Neural crest cell (in vitro differentiated cells): ENCODE data around the gene BRAF. TPM values are rescaled to one million over a fixed set of nuclear protein-coding genes. Genes with fewer than 3 reads are reported as not detected.
"Not testable (repeated sequence)": the region's sequence is repeated elsewhere in the genome, so short reads cannot be mapped to it uniquely, and the experiment has no call there.

Source experiments
- DNase-seq: peaks from one replicate; pipeline ENCODE4 v3.0.0; 2021; ENCODE audit warnings: low read depth, mixed read lengths, low spot score
- H3K27ac Mint-ChIP-seq: one replicate; pipeline ENCODE4 v1.8.0; 2021; ENCODE audit warnings: mild to moderate bottlenecking, mixed read lengths; ENCODE audit not compliant: unreplicated experiment
- H3K27me3 Mint-ChIP-seq: 2 replicates; pipeline ENCODE4 v1.8.0; 2021; ENCODE audit warnings: low read depth, mild to moderate bottlenecking, mixed read lengths
- H3K36me3 Mint-ChIP-seq: 2 replicates; pipeline ENCODE4 v1.8.0; 2021; ENCODE audit warnings: low read depth, mild to moderate bottlenecking, mixed read lengths
- H3K4me1 Mint-ChIP-seq: 2 replicates; pipeline ENCODE4 v1.8.0; 2021; ENCODE audit warnings: mixed read lengths
- H3K4me3 Mint-ChIP-seq: one replicate; pipeline ENCODE4 v1.8.0; 2021; ENCODE audit warnings: mild to moderate bottlenecking, mixed read lengths
- H3K9me3 Mint-ChIP-seq: 2 replicates; pipeline ENCODE4 v1.8.0; 2021; ENCODE audit warnings: mixed read lengths
- total RNA-seq: library from RNA; stranded (reverse); gene quantifications from 2 replicates; pipeline ENCODE4 v1.2.1, GENCODE V29; 2021
- TF ChIP-seq, protein P1 (sequence below): fragments of 200-600 bp; sonication (generic); conservative IDR thresholded peaks from 2 replicates; pipeline ENCODE4 v1.5.0; 2021; ENCODE audit warnings: antibody characterized with exemption, mild to moderate bottlenecking

BRAF gene
- total RNA-seq, 1 donor from 2014 or later: 27.7 TPM

DNA sequence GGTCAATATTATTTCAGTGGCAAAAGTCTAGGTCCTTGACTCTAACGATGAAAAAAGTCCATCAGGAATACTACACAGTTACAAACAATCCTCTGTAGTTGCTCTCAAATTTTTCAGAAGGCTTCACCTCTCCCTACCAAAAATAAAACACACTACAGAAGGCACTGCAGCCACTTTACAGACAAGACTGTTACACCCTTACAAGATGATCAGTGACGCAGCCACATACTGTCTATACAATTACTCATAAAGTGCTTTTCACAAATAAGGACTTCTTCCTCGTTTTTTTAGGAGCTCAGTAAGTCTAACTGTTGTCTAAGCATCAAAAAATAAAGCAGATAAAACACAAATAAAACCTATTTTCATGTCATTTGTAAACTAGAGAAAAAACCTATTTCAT, 201.2 kb downstream of the BRAF start:
- Mint-ChIP-seq H3K4me1 (peaks cover 18% of the 10 kb centered on the region), H3K27ac (no peak overlapping the region), H3K36me3 (no peaks in the 10 kb centered on the region), H3K9me3 (no peaks in the 10 kb centered on the region), H3K27me3 (no peaks in the 10 kb centered on the region), H3K4me3 (no peak overlapping the region)
- TF ChIP-seq, protein P1, sequence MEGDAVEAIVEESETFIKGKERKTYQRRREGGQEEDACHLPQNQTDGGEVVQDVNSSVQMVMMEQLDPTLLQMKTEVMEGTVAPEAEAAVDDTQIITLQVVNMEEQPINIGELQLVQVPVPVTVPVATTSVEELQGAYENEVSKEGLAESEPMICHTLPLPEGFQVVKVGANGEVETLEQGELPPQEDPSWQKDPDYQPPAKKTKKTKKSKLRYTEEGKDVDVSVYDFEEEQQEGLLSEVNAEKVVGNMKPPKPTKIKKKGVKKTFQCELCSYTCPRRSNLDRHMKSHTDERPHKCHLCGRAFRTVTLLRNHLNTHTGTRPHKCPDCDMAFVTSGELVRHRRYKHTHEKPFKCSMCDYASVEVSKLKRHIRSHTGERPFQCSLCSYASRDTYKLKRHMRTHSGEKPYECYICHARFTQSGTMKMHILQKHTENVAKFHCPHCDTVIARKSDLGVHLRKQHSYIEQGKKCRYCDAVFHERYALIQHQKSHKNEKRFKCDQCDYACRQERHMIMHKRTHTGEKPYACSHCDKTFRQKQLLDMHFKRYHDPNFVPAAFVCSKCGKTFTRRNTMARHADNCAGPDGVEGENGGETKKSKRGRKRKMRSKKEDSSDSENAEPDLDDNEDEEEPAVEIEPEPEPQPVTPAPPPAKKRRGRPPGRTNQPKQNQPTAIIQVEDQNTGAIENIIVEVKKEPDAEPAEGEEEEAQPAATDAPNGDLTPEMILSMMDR: no peak
- DNase-seq: no peak

DNA sequence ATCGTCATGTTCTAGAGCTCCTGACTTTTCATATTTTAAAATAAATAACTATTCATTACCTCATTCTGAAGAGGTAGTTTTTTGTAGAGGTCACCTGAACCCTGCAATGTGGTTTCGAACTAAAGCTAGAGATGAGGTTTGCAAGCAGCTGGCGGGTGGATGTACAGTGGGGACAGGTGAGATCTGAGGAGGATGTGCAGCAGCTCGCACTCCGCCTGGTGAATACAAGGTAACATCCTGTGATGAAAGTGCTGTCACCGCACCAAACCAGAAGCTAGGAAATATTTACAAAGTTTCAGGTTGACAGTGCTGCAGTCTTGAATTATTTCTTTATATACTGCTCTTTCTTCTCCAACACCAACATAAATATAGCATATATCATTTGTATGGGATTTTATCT, 201.7 kb downstream of the BRAF start:
- peaks cover 15% of the 10 kb centered on the region for H3K4me1 Mint-ChIP-seq
- no peak overlapping the region for H3K27ac Mint-ChIP-seq

DNA sequence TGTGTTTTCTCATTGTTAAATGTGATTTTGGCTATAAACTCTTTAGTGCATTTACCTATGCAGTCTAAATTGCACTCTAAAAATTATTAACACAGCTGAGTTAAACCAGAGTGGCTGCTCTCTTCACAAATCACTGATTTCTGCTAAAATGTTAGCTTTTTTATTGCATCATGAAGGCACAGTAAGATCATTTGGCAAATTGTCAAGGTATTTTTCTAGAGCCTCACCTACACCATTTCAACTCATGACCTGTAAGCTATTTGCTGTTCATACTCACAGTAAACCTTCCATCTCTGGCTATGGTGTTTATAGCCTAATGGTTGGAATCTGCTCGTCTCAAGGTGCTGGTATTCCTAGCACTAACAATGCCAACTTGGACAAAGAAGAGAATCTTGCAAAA, 202.5 kb downstream of the BRAF start:
- TF ChIP-seq, protein P1: no peak
- DNase-seq: no peak
- H3K9me3 Mint-ChIP-seq: no peaks in the 10 kb centered on the region
- H3K36me3 Mint-ChIP-seq: no peaks in the 10 kb centered on the region
- H3K4me3 Mint-ChIP-seq: no peak overlapping the region
- no peak overlapping the region for H3K27ac Mint-ChIP-seq
- no peaks in the 10 kb centered on the region for H3K27me3 Mint-ChIP-seq
- peaks cover 13% of the 10 kb centered on the region for H3K4me1 Mint-ChIP-seq

More for the DNA sequence above, 201.7 kb downstream of the BRAF start:
- H3K36me3 Mint-ChIP-seq: no peaks in the 10 kb centered on the region
- no peak overlapping the region for H3K4me3 Mint-ChIP-seq
- no peaks in the 10 kb centered on the region for H3K27me3 Mint-ChIP-seq
- DNase-seq: no peak
- TF ChIP-seq, protein P1: no peak
- no peaks in the 10 kb centered on the region for H3K9me3 Mint-ChIP-seq

DNA sequence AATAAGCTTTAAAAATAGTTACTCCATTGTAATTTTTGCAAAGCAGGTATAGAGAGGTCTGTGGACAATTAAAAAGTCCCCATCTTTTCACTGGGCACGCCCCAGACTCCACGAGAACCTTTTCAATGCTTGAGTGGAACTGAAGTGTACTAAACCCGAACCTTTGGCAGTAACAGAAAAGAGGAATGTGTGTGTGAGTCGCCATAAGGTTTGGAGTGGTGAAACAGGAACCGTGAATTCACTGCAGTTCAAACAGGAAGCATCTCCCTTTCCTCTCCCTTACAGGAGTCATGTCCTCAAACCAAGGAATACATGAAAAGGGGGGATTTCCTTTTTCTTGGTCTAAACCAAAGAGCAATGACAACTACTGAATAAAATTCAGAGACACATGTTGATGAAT, 205.0 kb downstream of the BRAF start:
- Mint-ChIP-seq H3K4me3 (no peak overlapping the region), H3K27ac (no peak overlapping the region), H3K4me1 (no peaks in the 10 kb centered on the region), H3K9me3 (no peaks in the 10 kb centered on the region), H3K27me3 (no peaks in the 10 kb centered on the region), H3K36me3 (peaks cover 9% of the 10 kb centered on the region)
- DNase-seq: no peak
- TF ChIP-seq, protein P1: no peak

DNA sequence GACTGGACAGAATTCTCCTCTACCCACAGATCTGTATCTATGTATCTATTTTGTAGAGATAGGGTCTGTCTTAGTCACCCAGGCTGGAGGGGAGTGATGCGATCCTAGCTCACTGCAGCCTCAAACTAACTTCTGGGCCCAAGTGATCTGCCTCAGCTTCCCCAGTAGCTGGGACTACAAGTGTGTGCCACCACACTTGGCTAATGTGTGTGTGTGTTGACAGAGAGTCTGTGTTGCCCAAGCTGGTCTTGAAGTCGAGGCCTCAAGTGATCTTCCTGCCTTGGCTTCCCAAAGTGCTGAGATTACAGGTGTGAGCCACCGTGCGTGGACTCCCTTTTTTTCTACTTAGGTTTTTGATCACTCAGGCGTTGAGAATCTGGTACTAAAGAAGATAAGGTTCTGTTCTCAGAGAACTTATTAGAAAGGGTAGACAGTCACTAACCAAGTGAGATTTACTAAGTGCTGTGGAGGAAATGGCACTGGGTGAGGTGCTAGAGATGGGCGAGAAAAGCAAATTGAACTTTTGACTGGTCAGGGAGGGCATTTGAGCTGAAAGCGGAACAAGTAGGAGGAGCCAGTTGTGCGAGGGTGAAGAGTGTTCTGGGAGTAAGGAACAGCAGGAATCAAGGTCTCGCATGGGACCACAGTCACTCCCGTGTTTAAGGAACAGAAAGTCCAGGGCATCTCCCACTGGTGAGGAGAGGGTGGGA, 210.2 kb downstream of the BRAF start:
- no peak overlapping the region for H3K4me3 Mint-ChIP-seq
- H3K27me3 Mint-ChIP-seq: no peaks in the 10 kb centered on the region
- TF ChIP-seq, protein P1: no peak
- H3K4me1 Mint-ChIP-seq: no peaks in the 10 kb centered on the region
- peaks cover 40% of the 10 kb centered on the region for H3K36me3 Mint-ChIP-seq
- DNase-seq: no peak
- peaks cover 4% of the 10 kb centered on the region for H3K9me3 Mint-ChIP-seq
- no peak overlapping the region for H3K27ac Mint-ChIP-seq

DNA sequence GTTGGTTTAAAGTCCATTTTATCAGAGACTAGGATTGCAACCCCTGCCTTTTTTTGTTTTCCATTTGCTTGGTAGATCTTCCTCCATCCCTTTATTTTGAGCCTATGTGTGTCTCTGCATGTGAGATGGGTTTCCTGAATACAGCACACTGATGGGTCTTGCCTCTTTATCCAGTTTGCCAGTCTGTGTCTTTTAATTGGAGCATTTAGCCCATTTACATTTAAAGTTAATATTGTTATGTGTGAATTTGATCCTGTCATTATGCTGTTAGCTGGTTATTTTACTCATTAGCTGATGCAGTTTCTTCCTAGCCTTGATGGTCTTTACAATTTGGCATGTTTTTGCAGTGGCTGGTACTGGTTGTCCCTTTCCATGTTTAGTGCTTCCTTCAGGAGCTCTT, 212.3 kb downstream of the BRAF start:
- peaks cover 46% of the 10 kb centered on the region for H3K36me3 Mint-ChIP-seq
- not testable (repeated sequence) for H3K27me3 Mint-ChIP-seq, H3K4me3 Mint-ChIP-seq, H3K27ac Mint-ChIP-seq, DNase-seq, H3K4me1 Mint-ChIP-seq, H3K9me3 Mint-ChIP-seq

DNA sequence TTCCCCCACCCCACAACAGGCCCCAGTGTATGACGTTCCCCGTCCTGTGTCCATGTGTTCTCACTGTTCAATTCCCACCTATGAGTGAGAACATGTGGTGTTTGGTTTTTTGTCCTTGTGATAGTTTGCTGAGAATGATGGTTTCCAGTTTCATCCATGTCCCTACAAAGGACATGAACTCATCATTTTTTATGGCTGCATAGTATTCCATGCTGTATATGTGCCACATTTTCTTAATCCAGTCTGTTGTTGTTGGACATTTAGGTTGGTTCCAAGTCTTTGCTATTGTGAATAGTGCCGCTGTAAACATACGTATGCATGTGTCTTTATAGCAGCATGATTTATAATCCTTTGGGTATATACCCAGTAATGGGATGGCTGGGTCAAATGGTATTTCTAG, 216.0 kb downstream of the BRAF start:
- not testable (repeated sequence) for H3K9me3 Mint-ChIP-seq, H3K4me3 Mint-ChIP-seq, H3K4me1 Mint-ChIP-seq, DNase-seq, H3K27me3 Mint-ChIP-seq, H3K27ac Mint-ChIP-seq
- peaks cover 34% of the 10 kb centered on the region for H3K36me3 Mint-ChIP-seq
